H54 (cell line): ENCODE data around the gene ART4.

Experiments used
- DNase-seq: peaks from one replicate; pipeline ENCODE4 v3.0.0; 2011; ENCODE audit warnings: low spot score, mixed read lengths; ENCODE audit not compliant: insufficient read length
- FAIRE-seq: peaks from 3 replicates; lab custom pipeline; 2011; peaks lifted over from hg19 to GRCh38; lab: Jason Lieb, UNC
- POLR2A ChIP-seq: IDR thresholded peaks from 2 replicates; pipeline ENCODE4 v1.6.1; 2011; ENCODE audit warnings: low read depth, mild to moderate bottlenecking, low read length

The ART4 gene

GRCh38 chr12:14843425-14843887, at the start of gene ART4:
TSS of gene ART4 (minus strand) at chr12:14843526. CDS start at chr12:14843113, 413 bp downstream.
- TF ChIP-seq POLR2A, result no peak
- DNase-seq, result no peak
- no peak for FAIRE-seq

GRCh38 chr12:14892726-14893505, 49.6 kb upstream of the ART4 start:
- DNase-seq, result no peak
- no peak for FAIRE-seq
- no peak for TF ChIP-seq POLR2A

GRCh38 chr12:14890701-14891100, 47.4 kb upstream of the ART4 start:
- no peak for FAIRE-seq
- no peak for TF ChIP-seq POLR2A
- no peak for DNase-seq

- no peak for DNase-seq
- TF ChIP-seq POLR2A, result no peak
- FAIRE-seq, result no peak
These were observed 42.9 kb upstream of the ART4 start for GRCh38 chr12:14886271-14886670.

- FAIRE-seq (no peak), DNase-seq (no peak)
- TF ChIP-seq POLR2A, result no peak
These were observed 42.4 kb upstream of the ART4 start, which contains the start of gene MGP for GRCh38 chr12:14885718-14886221. TSS of gene MGP (minus strand) at chr12:14885854. CDS start at chr12:14885791, 63 bp downstream.

GRCh38 chr12:14884458-14884878, 41.1 kb upstream of the ART4 start:
- no peak for TF ChIP-seq POLR2A
- no peak for DNase-seq
- FAIRE-seq, result no peak

GRCh38 chr12:14883686-14884085, 40.4 kb upstream of the ART4 start:
- TF ChIP-seq POLR2A, result no peak
- FAIRE-seq (no peak), DNase-seq (no peak)

- TF ChIP-seq POLR2A, result no peak
- DNase-seq (no peak), FAIRE-seq (no peak)
These were observed 37.6 kb upstream of the ART4 start for GRCh38 chr12:14880890-14881453.

GRCh38 chr12:14879222-14879933, 36.1 kb upstream of the ART4 start:
- no peak for TF ChIP-seq POLR2A
- DNase-seq (no peak), FAIRE-seq (no peak)

- no peak for TF ChIP-seq POLR2A
- no peak for DNase-seq
- FAIRE-seq, result no peak
These were observed 35.2 kb upstream of the ART4 start for GRCh38 chr12:14878488-14878887.

- no peak for TF ChIP-seq POLR2A
- FAIRE-seq (no peak), DNase-seq (no peak)
These were observed 33.5 kb upstream of the ART4 start for GRCh38 chr12:14876833-14877232.

- TF ChIP-seq POLR2A, result no peak
- no peak for DNase-seq
- FAIRE-seq, result no peak
These were observed 31.6 kb upstream of the ART4 start for GRCh38 chr12:14874882-14875281.

- no peak for FAIRE-seq
- DNase-seq, result no peak
- TF ChIP-seq POLR2A, result no peak
These were observed 30.3 kb upstream of the ART4 start for GRCh38 chr12:14873440-14874185.
